Measurements from ENCODE around the gene PLEKHG2.

PLEKHG2 gene

DNA sequence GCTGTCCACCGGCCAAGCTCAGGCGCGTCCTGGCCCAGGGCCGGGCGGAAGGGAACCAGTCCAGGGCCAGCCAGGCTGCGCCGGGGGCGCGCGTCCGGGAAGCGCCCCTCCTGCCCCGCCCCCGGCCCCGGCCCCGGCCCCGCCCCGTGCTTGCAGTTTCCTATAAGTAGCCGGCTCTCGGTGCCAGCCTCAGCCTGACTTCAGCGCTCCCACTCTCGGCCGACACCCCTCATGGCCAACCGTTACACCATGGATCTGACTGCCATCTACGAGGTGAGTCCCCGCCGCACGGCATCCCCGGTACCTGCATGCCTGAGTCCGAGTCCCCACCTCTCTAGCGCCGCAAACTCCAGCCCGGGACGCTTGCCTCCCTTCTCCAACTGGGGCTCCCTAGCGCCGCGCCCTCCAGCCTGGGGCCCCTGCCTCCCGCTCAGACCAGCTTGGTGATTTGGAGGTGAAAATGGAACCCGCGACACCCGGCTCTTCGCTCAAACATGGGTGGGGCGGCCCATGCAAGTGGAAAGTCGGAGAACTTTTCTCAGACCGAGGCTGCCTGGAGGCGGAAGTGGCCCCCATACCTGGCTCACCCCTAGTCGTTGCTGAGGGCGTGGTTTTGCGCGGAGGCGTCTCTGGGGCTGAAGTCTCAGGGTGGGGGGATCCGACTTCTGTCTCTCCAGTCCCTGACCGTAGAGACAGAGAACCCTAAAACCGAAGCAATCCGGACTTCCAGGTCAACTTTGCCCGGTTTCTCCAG is 5.6 kb upstream of the PLEKHG2 start, which contains the start of gene ZFP36:
Gene ZFP36, plus strand, starts transcription at position 192 of the 754 bp plus-strand sequence. Its CDS starts 58 bp downstream, at position 250.
- peak; percentile 93 for DNase-seq

DNA sequence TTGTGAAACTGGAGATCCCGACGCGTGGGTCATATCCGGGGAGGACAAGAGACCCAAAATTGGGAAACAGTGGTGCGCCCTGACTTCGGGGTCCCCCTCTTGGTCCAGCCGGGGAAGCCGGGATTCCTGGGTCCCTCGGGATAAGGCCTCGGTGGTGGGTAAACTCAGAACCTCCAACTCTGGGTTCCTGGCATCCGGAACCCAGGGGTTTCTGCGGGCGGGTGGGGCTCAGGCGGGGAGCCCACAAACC is 5.1 kb upstream of the PLEKHG2 start:
- DNase-seq: no peak

DNA sequence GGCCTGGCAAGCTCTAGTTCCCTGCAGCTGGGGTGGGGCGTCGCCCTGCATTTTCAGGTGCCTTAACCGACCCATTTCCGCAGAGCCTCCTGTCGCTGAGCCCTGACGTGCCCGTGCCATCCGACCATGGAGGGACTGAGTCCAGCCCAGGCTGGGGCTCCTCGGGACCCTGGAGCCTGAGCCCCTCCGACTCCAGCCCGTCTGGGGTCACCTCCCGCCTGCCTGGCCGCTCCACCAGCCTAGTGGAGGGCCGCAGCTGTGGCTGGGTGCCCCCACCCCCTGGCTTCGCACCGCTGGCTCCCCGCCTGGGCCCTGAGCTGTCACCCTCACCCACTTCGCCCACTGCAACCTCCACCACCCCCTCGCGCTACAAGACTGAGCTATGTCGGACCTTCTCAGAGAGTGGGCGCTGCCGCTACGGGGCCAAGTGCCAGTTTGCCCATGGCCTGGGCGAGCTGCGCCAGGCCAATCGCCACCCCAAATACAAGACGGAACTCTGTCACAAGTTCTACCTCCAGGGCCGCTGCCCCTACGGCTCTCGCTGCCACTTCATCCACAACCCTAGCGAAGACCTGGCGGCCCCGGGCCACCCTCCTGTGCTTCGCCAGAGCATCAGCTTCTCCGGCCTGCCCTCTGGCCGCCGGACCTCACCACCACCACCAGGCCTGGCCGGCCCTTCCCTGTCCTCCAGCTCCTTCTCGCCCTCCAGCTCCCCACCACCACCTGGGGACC is 4.6 kb upstream of the PLEKHG2 start:
- peak; percentile 83 for DNase-seq

DNA sequence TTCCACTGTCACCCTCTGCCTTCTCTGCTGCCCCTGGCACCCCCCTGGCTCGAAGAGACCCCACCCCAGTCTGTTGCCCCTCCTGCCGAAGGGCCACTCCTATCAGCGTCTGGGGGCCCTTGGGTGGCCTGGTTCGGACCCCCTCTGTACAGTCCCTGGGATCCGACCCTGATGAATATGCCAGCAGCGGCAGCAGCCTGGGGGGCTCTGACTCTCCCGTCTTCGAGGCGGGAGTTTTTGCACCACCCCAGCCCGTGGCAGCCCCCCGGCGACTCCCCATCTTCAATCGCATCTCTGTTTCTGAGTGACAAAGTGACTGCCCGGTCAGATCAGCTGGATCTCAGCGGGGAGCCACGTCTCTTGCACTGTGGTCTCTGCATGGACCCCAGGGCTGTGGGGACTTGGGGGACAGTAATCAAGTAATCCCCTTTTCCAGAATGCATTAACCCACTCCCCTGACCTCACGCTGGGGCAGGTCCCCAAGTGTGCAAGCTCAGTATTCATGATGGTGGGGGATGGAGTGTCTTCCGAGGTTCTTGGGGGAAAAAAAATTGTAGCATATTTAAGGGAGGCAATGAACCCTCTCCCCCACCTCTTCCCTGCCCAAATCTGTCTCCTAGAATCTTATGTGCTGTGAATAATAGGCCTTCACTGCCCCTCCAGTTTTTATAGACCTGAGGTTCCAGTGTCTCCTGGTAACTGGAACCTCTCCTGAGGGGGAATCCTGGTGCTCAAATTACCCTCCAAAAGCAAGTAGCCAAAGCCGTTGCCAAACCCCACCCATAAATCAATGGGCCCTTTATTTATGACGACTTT is 3.9 kb upstream of the PLEKHG2 start:
- DNase-seq: peak; percentile 26

DNA sequence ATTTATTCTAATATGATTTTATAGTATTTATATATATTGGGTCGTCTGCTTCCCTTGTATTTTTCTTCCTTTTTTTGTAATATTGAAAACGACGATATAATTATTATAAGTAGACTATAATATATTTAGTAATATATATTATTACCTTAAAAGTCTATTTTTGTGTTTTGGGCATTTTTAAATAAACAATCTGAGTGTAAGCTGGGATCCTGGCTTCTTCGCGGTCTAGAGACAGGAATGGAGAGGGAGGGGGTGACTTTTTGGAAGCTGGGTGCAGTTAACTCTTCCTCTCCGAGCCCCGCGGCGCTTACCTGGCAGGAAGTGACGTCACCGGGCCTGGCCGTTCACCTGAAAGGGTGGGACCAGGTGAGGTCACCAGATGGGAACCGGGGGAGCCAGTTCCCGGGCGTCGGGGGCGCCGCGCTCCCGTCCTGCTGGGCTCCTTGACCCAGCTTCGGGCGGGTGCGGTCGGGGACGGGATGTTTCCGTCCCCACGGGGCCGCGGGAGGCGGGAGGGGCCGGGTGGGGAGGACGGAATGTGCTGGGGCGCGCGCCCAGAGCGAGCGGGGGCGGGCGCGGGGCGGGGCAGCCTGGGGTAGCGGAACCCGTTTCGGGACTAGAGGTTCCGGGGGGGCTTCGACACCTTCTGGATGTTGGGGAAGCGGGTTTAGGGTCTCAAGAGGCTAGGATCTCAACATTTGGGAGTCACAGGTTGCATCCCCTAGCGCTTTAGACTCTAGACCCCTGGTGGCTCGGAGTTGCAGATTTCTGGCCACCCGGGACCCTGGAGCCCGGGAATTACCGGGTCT is 3.1 kb upstream of the PLEKHG2 start:
- DNase-seq: peak; percentile 87

DNA sequence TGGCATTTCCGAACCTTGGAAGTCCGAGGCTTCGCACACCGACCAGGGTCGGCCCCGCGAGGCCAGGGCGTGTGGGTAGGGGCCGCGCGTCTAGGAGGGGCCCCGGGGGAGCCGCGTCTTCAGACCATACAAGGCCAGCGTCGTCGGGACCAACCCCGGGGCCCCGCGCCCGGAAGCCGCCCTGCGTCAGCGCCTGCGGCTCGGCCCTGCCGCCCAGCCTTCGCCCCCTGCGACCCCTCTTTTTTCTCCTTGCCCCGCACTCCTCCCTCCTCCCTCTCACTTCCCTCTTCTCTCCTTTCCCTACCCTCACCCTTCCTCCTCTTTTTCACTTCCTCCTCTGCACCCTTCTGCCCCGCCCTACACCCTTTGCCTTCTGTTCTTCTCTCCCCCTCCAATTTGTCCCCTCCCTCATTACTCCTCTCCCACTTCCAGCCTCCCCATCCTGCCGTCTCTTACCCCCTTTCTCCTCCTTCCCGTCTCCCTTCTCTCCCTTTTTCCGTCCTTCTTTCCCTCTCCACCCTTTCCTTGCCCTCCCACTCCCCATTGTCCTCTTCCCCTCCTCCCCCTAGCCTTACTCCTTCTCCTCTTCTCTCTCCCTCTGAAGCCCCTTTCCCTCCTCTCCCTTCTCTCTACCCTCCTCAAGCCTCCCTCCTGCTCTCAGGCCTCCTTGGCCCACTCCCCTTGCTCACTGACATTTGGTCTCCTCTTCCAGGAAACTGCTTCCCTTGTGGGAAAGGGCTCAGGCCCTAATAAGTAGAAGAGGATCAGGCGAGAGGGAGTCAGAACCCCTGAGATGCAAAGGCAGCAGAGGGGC is 2.2 kb upstream of the PLEKHG2 start:
- peak; percentile 72 for DNase-seq

DNA sequence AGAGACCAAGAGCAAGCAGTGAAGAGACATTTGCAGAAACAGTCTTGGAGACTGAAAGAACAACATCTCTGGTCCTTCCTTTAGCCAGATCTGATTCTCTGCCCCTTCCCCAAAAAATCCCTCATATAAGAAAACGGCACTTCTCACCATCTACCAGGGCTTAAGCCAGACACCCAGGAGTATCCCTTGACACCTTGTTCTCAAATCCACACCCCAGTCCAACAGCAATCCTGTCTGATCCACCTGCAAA is 1.7 kb upstream of the PLEKHG2 start:
- no peak for DNase-seq

DNA sequence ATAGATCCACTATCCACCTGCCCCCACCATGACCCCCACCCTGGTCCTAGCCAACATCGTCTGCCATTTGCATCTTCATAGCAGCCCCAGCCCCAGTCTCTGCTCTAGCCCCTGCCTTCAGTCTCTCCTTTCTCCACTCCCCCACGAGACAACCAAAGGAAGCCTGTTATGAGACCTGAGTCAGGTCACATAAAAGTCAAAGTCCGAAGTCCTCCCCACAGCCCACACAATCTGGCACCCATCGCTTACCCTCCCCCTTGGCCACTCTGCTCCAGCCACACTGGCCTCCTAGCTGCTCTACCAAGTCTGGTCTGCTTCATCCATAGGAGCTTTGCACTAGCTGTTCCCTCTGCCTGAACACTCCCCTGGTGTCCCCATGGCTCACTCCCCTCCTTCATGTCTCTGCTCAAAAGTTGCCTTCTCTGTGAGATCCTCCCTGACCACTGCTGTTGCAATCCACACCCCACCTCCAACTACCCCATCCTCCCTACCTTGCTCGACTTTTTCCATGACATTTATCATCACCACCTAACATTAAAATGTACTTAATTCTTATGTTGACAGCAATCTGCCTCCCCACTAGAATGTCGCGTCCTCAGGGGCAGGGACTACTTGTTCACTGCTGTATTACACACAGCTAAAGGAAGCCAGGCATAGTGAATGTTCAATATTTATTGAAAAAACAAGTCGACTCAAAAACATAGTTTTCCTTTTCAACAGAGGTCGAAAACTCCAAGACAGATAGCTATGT is 1.2 kb upstream of the PLEKHG2 start:
- no peak for DNase-seq

DNA sequence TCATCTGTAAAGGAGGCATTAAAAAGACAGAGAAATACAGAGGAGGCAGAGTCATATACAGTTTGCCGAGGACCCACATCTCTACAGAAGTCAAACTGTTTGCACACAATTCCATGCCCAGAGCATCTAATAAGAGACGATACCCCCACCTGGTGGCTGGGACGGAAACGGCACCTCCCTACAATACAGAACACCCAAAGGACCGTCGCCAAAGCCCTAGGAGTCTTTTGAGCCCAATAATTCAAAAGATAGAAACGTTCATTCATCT is 703 bp upstream of the PLEKHG2 start:
- peak; percentile 93 for DNase-seq

DNA sequence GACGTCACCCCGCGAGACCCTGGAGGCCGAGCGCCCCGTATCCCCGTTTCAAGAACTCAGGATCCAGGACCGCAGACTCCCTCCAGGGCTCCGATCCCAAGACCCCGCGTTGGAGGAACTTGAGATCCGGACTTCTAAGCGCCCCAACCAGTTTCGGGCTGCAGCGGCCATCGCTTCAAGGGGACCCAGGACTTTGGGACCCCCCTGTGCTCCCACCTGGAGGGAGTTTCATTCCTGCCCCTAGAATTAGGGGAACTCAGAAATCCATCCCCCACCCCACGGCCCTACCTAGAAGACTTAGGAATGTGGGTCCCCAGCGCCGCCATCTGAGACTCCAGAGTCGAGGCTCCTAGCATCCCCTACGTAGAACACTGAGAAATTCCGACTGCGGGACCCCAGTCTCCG is 400 bp downstream of the PLEKHG2 start:
- no peak for DNase-seq

DNA sequence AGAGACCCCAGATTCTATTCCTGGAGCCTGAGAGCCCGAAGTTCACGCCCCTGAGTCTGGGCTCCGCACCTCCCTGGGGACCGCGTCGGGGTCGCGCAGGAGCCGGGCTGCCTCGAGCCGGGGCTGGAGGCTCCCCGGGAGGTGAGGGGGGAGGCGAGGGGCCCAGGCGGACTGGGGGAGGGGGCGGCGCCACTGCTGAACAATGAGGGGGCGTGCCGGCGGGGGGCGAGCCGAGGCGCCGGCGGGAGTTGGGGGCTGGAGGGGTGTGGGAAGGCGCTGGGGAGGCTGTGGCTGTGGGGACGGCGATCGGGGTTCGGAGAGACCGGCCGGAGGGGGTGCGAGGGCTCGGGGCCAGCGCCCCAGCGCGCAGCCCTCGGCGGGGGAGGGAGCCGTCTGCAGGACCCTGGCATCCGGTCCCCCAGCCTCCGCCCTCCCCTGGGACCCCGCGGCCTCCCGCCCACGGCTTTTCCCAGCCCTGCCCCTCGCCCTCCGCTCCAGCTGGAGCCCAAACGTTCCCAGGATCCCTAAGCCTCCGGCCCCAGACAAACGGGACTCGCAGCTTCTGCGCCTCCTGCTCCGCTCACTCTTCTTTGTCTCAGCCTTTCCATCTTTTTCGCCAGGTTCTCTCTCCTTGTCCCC is 922 bp downstream of the PLEKHG2 start:
- no peak for DNase-seq

DNA sequence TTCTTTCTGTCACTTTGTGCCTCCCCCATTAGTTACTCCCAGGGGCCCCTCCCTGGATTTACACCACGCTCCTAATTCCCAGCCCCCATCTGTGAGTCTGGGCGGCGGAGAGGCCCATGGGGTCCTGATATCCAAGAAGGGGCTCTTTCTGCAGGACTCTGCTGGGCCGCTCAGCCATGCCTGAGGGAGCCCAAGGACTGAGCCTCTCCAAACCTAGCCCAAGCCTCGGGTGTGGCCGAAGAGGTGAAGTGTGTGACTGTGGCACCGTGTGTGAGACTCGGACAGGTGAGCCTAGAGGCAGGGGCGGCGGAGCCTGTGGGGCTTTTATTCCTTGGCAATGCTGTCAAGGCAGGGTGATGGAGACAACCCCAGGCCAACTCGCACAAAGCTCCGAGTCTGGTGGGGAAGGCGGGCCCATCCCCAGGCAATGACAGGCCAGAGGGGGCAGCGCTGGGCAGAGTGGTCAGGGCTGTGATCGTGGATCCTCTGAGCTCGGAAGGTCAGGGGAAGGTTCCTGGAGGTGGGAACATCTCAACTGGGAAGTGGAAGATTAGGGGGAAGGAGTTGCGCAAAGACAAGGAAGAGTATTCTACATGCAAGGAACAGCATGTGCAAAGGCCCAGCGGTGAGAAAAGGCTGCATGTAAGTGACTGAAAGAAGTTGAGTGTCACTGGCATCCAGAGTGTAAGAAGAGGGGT is 1.6 kb downstream of the PLEKHG2 start:
- no peak for DNase-seq

DNA sequence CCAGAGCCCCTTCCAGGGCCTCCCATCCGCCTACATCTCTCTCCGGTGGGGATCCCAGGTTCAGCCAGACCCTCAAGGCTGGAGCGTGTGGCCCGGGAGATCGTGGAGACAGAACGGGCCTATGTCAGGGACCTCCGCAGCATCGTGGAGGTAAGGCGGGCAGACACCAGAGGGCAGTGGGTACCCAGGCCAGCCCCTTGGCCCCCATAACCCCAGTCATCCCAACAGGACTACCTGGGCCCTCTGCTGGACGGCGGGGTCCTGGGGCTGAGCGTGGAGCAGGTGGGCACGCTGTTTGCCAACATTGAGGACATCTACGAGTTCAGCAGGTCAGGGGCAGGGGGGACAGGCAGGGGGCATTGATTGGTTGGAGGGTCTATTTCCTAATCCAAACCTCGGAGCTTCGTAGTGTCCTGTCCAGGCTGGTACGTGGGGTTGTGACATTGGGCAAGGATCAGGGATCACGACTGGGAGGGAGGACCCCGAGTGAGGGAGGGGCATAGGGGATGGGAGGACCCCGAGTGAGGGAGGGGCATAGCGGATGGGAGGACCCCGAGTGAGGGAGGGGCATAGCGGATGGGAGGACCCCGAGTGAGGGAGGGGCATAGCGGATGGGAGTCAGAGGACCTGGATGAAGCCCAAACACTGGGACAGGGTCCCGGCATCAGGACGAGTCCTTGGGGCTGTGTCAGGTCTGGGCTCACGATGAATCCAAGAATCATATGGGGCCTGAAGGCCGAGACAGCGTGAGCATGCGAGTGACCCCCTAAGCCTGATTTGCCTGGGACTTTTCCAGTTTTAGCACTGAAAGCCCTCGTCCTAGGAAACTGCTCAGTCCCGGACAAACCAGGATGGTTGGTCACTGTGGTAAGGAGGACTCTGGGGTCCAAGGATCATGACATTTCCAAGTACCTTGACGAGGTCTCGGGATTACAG is 2.9 kb downstream of the PLEKHG2 start:
- DNase-seq: no peak

DNA sequence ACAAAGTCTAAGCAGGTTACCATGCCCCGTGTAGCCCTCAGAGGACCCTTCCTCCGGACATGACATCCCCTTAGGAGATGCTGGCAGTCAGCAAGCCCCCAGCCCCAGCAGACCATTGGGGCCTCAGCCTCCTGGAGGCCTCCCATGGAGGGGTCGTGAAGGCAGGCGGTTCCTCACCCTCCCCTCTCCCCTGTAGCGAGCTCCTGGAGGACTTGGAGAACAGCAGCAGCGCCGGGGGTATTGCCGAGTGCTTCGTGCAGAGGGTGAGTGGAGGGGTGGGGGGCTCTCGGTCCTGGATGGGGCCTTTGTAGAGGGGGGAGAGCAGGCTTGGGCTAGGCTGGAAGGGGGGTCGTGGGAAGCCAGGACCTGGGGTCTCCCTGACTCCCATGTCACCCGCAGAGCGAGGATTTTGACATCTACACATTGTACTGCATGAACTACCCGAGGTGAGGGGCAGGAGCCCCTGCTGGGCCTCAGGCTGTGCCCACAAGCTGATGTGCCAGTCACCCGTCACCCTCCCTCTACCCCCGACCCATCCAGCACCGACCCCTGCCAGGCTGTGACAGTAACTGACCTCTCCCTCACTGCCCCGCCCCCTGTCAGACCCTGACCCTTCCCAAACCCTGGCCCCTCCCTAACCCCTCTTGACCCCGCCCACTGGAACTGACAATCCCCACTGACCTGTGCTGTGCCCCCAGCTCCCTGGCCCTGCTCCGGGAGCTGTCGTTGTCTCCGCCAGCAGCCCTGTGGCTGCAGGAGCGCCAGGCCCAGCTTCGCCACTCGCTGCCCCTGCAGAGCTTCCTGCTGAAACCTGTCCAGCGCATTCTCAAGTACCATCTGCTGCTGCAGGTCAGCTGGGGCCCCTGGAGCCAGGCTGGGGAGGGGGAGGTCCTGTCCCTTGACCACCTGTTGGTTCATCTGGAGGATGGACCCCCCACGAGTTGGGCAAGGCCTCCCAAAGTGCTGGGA is 4.0 kb downstream of the PLEKHG2 start:
- DNase-seq: no peak

DNA sequence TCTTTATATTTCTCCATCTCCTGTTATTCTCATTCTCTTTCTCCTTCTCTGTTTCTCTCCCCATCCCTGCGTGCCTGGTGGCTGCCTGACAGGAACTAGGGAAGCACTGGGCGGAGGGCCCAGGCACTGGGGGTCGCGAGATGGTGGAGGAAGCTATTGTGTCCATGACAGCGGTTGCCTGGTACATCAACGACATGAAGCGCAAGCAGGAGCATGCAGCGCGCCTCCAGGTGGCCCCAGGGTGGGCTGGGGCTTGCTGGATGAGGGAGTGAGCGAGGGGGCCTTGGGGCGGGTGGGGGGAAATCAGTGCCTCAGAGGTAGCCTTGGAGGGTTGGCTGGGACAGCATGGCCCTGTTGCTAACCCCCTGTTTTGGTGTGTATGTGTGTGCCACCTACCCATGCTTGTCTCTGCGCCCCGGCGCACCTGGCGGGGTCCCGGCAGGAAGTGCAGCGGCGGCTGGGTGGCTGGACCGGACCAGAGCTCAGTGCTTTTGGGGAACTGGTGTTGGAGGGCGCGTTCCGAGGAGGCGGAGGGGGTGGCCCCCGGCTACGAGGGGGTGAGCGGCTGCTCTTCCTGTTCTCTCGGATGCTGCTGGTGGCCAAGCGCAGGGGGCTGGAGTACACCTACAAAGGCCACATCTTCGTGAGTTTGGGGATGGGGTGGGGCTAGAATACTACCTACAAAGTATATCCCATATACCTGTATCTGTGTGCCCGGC is 5.2 kb downstream of the PLEKHG2 start:
- DNase-seq: no peak

DNA sequence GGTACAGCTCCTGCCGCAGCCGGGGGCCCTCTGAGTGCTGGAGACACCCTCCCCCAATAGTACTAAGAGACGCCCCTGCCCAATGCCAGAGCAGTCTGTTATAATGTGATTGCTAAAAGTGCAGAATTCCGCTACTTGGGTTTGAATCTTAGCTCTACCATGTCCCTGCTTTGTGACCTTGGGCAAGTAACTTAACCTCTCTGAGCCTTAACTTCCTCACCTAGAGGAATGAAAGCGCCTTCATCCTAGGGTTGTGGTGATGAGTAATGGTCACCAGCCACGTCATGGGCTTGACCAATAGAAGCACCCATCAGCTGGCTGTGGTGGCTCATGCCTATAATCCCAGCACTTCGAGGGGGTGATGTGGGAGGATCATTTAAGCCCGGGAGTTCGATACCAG is 6.5 kb downstream of the PLEKHG2 start:
- no peak for DNase-seq

DNA sequence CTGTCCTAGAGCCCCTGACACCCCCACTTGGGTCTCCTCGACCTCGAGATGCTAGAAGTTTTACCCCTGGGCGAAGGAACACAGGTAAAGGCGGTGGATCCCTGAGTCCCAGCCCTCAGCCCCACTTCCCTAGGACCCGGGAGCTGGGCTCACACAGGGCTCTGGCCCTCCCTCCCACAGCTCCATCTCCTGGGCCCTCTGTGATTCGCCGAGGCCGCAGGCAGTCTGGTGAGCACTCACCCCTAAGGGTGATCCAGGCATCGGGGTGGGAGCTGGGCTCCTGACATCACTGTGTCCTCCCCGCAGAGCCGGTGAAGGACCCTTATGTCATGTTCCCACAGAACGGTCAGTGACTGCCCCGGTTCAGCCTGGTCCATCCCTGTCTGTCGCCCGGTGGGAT is 8.3 kb downstream of the PLEKHG2 start:
- no peak for DNase-seq

DNA sequence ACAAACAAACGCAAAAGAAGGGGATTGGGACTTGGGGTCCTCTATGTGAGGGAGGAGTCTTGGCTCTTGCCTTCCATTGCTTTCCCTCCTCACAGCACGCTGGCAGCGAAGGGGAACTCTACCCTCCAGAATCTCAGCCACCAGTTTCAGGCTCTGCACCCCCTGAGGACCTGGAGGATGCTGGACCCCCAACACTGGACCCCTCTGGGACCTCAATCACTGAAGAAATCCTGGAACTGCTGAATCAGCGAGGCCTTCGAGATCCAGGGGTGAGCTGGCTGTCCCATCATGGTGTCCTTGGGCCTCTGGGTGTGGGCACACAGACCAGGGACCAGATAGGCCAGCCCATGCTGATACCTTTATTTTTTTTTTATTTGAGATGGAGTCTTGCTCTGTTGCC is 9.6 kb downstream of the PLEKHG2 start:
- no peak for DNase-seq

All from activated CD4-positive, alpha-beta T cell treated with anti-CD3 and anti-CD28 coated beads, Interleukin-10, Interleukin-2, amounts not matched to agents 100 ng/mL and 50 ng/mL, durations not matched to agents 16 hours and 8 hours (primary cell).